Suprapubic skin (tissue), 4 donors: ENCODE data around the gene KCND3. TPM values are rescaled to one million over a fixed set of nuclear protein-coding genes. Genes with fewer than 3 reads are reported as not detected.

ENCODE experiments used
- DNase-seq, 2 donors: peaks; one replicate each; pipeline ENCODE4 v3.0.0-alpha.2; 2019; ENCODE audit warnings: low spot score in 2 of 2
- H3K27ac ChIP-seq: fragments of 200-600 bp; sonication (generic); one replicate; pipeline ENCODE4 v1.5.1; 2019
- H3K27me3 ChIP-seq: fragments of 200-600 bp; sonication (generic); one replicate; pipeline ENCODE4 v1.5.1; 2019
- H3K36me3 ChIP-seq: fragments of 200-600 bp; sonication (generic); one replicate; pipeline ENCODE4 v1.5.1; 2019
- H3K4me1 ChIP-seq: fragments of 200-600 bp; sonication (generic); one replicate; pipeline ENCODE4 v1.5.1; 2019
- H3K4me3 ChIP-seq: fragments of 200-600 bp; sonication (generic); one replicate; pipeline ENCODE4 v1.5.1; 2019; ENCODE audit warnings: mild to moderate bottlenecking
- H3K9me3 ChIP-seq: fragments of 200-600 bp; sonication (generic); one replicate; pipeline ENCODE4 v1.5.1; 2019
- EP300 ChIP-seq: sonication (generic); formaldehyde crosslinking; IDR thresholded peaks from one replicate; pipeline ENCODE4 v1.6.1; 2017; ENCODE audit warnings: antibody characterized with exemption
- POLR2A ChIP-seq, 2 donors: fragments of 450-650 bp; IDR thresholded peaks; one replicate each; pipeline ENCODE4 v1.6.1; 2017; ENCODE audit warnings: antibody characterized with exemption in 2 of 2, mild to moderate bottlenecking in 2 of 2, moderate library complexity in 2 of 2
- POLR2AphosphoS5 ChIP-seq, 3 donors: sonication (generic); formaldehyde crosslinking; IDR thresholded peaks; one replicate each; pipeline ENCODE4 v1.6.1; 2017; ENCODE audit warnings: antibody characterized with exemption in 3 of 3
- WGBS: methylation state at CpG from one replicate; pipeline ENCODE4 v1.1.5; 2018; 5-methylcytosine and 5-hydroxymethylcytosine counted together
- total RNA-seq, 4 donors: library from RNA; depleted of rRNA; stranded (reverse); fragments of >200 nt; gene quantifications; one replicate each; pipeline ENCODE4 v1.1.0, GENCODE V29; 2016
- TF ChIP-seq, protein P1 (sequence below), 2 donors: fragments of 200-600 bp in 1 of 2; fragments of 450-650 bp in 1 of 2; sonication (generic) in 1 of 2; IDR thresholded peaks; one replicate each; pipeline ENCODE4 v1.5.1; 2016 to 2019; ENCODE audit warnings: antibody characterized with exemption in 2 of 2, mild to moderate bottlenecking in 1 of 2, moderate library complexity in 1 of 2

KCND3 gene
- total RNA-seq, 4 donors from 2014 or later = 6.8 to 11.4 (median 10.2) TPM

DNA sequence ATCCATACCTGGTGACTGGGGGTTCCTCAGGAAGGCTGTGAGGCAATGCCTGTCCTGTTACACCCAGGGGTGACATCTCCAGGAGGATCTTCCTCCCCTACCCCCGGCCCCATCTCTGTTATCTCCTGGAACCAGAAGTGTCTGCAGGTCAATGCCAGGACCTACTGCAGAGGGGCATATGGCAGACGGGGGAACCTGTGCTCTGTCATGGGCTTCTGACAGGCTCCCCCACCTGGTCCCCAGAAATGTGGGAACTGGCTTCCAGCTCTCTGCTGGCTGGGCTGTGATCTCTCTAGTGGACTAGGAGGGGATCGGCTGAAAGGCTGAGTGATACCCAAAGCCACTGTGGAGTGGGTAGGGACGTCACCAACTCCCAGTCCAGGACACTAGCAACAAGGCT lies 21.0 kb downstream of the KCND3 start:
- H3K9me3 ChIP-seq = no peaks in the 10 kb centered on the region
- WGBS = 63% methylated on average over 4 of the region's 4 CpGs
- no peaks in the 10 kb centered on the region for H3K27me3 ChIP-seq
- H3K36me3 ChIP-seq = no peaks in the 10 kb centered on the region
- no peak overlapping the region for H3K27ac ChIP-seq
- no peak overlapping the region for H3K4me3 ChIP-seq
- peaks cover 6% of the 10 kb centered on the region for H3K4me1 ChIP-seq
- no peak for TF ChIP-seq POLR2A (IDR thresholded peaks at IDR 0.05)
- DNase-seq = no peak

DNA sequence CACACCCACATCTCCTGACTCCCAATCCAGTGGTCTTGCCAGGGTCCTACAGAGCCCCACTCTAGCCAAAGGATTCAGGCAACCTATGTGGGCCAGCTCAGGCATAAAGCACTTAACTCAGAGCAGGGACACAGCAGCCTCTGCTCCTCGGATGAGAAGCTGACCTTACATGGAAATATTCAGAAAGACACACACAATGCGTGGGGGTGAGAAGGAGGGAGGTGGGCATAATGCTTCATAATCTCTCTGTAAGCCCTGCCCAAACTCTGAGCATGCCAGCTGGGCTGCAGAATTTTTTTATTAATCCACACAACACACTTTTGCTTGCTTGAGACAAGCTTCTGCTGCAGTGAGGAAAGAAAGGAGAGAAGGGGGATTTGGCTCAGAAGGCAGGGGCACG lies 21.6 kb downstream of the KCND3 start:
- TF ChIP-seq EP300 (no peak), POLR2A (IDR thresholded peaks at IDR 0.05) (no peak), POLR2AphosphoS5 (IDR thresholded peaks at IDR 0.05) (no peak)
- TF ChIP-seq, protein P1, sequence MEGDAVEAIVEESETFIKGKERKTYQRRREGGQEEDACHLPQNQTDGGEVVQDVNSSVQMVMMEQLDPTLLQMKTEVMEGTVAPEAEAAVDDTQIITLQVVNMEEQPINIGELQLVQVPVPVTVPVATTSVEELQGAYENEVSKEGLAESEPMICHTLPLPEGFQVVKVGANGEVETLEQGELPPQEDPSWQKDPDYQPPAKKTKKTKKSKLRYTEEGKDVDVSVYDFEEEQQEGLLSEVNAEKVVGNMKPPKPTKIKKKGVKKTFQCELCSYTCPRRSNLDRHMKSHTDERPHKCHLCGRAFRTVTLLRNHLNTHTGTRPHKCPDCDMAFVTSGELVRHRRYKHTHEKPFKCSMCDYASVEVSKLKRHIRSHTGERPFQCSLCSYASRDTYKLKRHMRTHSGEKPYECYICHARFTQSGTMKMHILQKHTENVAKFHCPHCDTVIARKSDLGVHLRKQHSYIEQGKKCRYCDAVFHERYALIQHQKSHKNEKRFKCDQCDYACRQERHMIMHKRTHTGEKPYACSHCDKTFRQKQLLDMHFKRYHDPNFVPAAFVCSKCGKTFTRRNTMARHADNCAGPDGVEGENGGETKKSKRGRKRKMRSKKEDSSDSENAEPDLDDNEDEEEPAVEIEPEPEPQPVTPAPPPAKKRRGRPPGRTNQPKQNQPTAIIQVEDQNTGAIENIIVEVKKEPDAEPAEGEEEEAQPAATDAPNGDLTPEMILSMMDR (IDR thresholded peaks at IDR 0.05) = no peak
- Histone ChIP-seq H3K36me3 (no peaks in the 10 kb centered on the region), H3K4me3 (no peak overlapping the region), H3K27me3 (no peaks in the 10 kb centered on the region), H3K27ac (no peak overlapping the region), H3K9me3 (no peaks in the 10 kb centered on the region), H3K4me1 (peaks cover 6% of the 10 kb centered on the region)
- WGBS = 79% methylated on average over 3 of the region's 3 CpGs
- no peak for DNase-seq

DNA sequence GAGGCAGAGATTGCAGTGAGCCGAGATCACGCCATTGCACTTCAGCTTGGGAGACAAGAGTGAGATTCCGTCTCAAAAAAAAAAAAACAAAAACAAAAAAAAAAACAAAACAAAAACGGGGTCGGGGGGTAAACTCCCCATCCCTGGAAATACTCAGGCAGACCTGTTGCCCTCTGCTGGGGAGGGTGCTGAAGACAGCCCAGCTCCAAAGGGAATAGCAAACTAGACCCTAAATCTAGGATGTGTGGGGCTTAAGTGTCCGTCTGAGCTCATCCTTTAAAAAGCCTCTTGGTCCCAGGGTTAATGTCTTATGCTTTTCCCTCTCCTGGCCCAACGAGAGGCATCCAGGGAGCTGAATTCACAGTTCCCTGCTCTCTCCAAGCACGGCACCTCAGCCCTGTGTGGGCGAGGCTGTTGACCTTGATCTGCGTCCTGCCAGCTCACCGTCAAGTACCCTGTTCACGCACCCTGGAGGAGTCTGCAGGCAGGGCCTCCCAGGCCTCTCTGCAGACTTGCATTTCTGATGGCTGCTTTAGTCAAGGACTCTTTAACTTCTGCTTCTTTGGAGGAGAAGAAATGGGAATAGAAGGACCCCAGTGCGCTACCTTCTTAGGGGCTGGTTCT lies 22.3 kb downstream of the KCND3 start:
- Histone ChIP-seq H3K36me3 (no peaks in the 10 kb centered on the region), H3K4me3 (no peak overlapping the region), H3K27ac (no peak overlapping the region), H3K4me1 (peaks cover 6% of the 10 kb centered on the region), H3K9me3 (no peaks in the 10 kb centered on the region), H3K27me3 (no peaks in the 10 kb centered on the region)
- no peak for DNase-seq
- TF ChIP-seq, protein P1 (IDR thresholded peaks at IDR 0.05) = no peak
- no peak for TF ChIP-seq POLR2AphosphoS5 (IDR thresholded peaks at IDR 0.05)
- TF ChIP-seq POLR2A (IDR thresholded peaks at IDR 0.05) = no peak
- no peak for TF ChIP-seq EP300
- 81% methylated on average over 13 of the region's 13 CpGs for WGBS

DNA sequence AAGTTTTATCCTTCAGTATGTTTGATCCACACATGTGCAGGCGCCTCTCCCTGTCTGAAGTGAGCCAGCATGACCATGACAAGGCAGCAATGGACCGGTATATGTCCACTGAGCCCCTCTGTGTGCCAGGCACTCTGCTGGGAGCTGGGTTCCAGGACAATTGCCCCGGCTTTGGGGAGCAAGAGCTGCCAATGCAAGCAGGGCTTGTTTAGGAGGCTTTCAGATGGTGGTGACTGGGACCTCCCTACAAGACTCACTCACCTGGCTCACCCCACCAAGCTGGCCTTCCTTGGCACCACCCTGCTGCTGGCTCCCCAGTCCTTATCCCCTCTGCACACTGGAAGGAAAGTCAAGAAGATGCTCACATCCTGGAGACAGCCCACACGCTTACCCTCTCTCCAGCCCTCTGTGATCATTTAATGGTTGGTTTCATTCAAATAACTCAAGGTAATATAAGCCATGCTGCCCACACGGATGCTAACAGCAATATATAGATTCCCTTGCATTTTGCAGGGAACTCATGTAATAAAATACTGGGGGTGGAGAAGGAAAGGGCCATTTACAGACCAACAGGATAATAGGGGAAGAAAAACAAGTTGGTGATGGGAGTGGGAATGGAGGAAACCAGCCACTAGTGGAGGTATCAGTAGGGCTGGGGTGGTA lies 23.6 kb downstream of the KCND3 start:
- Histone ChIP-seq H3K27me3 (no peaks in the 10 kb centered on the region), H3K36me3 (no peaks in the 10 kb centered on the region), H3K27ac (no peak overlapping the region), H3K9me3 (no peaks in the 10 kb centered on the region), H3K4me3 (no peak overlapping the region), H3K4me1 (peaks cover 6% of the 10 kb centered on the region)
- WGBS = 90% methylated on average over 5 of the region's 5 CpGs
- TF ChIP-seq, protein P1 (IDR thresholded peaks at IDR 0.05) = no peak
- TF ChIP-seq EP300 = no peak
- no peak for TF ChIP-seq POLR2A (IDR thresholded peaks at IDR 0.05)
- TF ChIP-seq POLR2AphosphoS5 (IDR thresholded peaks at IDR 0.05) = no peak
- DNase-seq = no peak

DNA sequence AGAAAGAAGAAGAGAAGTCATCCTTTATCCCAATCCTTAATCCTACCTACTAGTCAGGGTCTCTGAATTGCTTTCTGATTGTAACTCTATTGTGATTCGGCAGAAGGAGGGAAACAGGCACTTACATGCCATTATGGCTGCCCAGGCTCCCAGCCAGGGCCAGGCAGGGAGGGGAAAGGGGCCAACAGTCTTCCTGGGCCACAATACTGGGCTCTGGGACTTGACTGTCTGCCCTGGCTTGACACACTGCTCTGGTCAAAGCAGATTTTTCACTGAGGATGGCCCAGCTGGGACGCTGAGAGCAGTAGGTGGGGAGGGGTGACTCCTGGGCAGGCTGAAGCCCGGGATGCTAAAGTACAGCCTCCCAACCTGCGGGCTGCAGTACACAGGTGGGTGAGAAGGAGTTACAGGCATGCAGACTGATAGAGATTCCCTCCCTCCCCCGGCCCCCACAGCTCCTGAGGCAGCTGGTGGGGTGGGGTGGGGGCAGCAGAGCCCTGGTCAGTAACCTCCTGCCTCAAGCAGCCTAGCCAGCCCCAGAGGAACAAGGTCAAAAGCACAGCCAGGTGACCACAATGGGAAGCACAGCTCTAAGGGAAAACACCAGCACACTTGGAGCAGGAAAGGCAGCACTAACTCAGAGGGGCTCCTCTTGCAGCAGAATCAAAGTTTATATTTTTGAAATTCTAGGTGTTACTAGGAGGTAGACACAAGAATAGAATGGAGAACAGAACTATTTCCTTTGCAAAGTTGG lies 25.3 kb downstream of the KCND3 start:
- Histone ChIP-seq H3K27me3 (no peaks in the 10 kb centered on the region), H3K9me3 (no peaks in the 10 kb centered on the region), H3K27ac (no peak overlapping the region), H3K4me1 (peaks cover 6% of the 10 kb centered on the region), H3K36me3 (no peaks in the 10 kb centered on the region), H3K4me3 (no peak overlapping the region)
- DNase-seq = no peak
- 21% methylated on average over 4 of the region's 5 CpGs for WGBS
- TF ChIP-seq, protein P1 (IDR thresholded peaks at IDR 0.05) = no peak
- no peak for TF ChIP-seq EP300
- no peak for TF ChIP-seq POLR2A (IDR thresholded peaks at IDR 0.05)
- TF ChIP-seq POLR2AphosphoS5 (IDR thresholded peaks at IDR 0.05) = no peak
